Measurements from ENCODE around the gene CHKA. TPM values are rescaled to one million over a fixed set of nuclear protein-coding genes. Genes with fewer than 3 reads are reported as not detected.

Gene CHKA
- total and polyA plus RNA-seq, 2 donors (not counting 3 experiments of a cell fraction or from before 2014, with no cell fraction given), result 21.4 to 25.1 TPM

DNA sequence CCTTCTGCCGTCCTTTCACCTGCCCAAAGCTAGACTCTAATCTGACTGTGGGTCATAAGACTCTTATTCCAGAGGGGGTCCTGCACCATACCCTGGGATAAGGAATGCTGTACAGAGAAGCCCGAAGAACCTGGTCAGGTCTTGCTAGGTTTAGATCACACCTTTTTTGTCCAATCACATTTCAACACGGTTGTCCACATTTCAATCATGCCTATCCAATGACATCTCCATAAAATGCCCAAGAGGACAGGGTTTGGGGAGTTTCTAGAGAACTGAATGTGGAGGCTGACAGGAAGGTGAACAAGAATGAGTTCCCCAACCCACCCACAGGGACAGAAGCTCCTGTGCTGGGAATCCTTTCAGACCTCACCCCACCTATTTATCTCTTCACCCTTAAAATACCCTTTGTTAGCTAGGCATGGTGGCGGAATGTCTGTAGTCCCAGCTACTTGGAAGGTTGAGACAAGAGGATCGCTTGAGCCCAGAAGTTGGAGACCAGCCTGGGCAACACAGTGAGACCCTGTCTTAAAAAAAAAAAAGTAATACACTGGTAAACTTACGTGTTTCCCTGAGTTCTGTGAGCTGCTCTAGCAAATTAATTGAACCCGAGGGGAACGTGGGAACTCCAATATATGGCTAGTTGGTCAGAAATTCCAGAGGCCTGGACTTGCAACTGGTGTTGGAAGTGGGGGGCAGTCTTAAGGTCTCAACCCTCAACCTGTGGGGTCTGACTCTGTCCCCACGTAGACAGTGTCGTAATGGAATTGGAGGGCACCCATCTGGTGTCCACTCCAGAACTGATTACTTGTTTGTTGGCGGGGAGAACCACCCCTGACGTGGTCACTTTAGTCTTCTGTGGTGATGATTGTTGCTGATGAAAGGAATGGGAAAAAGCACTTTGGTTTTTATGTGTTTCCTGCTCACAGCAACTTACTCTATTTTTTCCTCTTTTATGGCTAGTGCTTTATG, 64.6 kb downstream of the CHKA start:
- H3K36me3 ChIP-seq (ENCODE audit: control insufficient read depth in 2 of 2, extremely low read depth in 1 of 2, insufficient read depth in 2 of 2, low read length in 2 of 2), result peaks cover 0 to 12% of the 10 kb centered on the region in 2 experiments
- ChIA-PET CTCF (interaction anchor here (1.2 kb wide), 1 partner anchor 15 kb away, joined by 4 read pairs; no protein-coding TSS in a partner anchor), POLR2A (no interaction called here)
- H2AFZ ChIP-seq (ENCODE audit: low read depth, low read length), result no peak overlapping the region
- intact Hi-C loops (cut with micrococcal nuclease), result no loop called here
- H3K4me2 ChIP-seq (ENCODE audit: insufficient read depth, low read length), result no peak overlapping the region
- TF ChIP-seq JUN (IDR thresholded peaks at IDR 0.05; ENCODE audit: borderline replicate concordance, insufficient read depth, insufficient read length, low read depth) (no peak), POLR2A (IDR thresholded peaks at IDR 0.05; ENCODE audit: low read depth, low read length) (no peak), POLR2AphosphoS5 (IDR thresholded peaks at IDR 0.05; ENCODE audit: insufficient read depth, low read depth, low read length) (no peak), MYC (IDR thresholded peaks at IDR 0.05; ENCODE audit: low read depth, low read length) (no peak), FOS (IDR thresholded peaks at IDR 0.05; ENCODE audit: borderline replicate concordance, insufficient read depth, low read length) (no peak), GATA2 (IDR thresholded peaks at IDR 0.05; ENCODE audit: insufficient read depth, insufficient read length, low read depth, low read length) (no peak), EZH2 (IDR thresholded peaks at IDR 0.05; ENCODE audit: borderline replicate concordance, low read depth, low read length, severe bottlenecking) (no peak)
- TF ChIP-seq, protein P1, sequence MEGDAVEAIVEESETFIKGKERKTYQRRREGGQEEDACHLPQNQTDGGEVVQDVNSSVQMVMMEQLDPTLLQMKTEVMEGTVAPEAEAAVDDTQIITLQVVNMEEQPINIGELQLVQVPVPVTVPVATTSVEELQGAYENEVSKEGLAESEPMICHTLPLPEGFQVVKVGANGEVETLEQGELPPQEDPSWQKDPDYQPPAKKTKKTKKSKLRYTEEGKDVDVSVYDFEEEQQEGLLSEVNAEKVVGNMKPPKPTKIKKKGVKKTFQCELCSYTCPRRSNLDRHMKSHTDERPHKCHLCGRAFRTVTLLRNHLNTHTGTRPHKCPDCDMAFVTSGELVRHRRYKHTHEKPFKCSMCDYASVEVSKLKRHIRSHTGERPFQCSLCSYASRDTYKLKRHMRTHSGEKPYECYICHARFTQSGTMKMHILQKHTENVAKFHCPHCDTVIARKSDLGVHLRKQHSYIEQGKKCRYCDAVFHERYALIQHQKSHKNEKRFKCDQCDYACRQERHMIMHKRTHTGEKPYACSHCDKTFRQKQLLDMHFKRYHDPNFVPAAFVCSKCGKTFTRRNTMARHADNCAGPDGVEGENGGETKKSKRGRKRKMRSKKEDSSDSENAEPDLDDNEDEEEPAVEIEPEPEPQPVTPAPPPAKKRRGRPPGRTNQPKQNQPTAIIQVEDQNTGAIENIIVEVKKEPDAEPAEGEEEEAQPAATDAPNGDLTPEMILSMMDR (IDR thresholded peaks at IDR 0.05; ENCODE audit: extremely low read depth in 1 of 2, insufficient read depth in 1 of 2, low read depth in 1 of 2, low read length in 2 of 2), result no peak
- TF ChIP-seq, protein P2, sequence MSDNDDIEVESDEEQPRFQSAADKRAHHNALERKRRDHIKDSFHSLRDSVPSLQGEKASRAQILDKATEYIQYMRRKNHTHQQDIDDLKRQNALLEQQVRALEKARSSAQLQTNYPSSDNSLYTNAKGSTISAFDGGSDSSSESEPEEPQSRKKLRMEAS (IDR thresholded peaks at IDR 0.05; ENCODE audit: insufficient read depth, insufficient read length), result no peak
- DNase-seq (ENCODE audit: low read depth, low spot score) (no peak), FAIRE-seq (no peak)
- no TSS peak for BruUV-seq (replicated peaks)
- no peaks in the 10 kb centered on the region for H3K27me3 ChIP-seq (ENCODE audit: control insufficient read depth in 2 of 2, insufficient read depth in 2 of 2, low read length in 2 of 2)
- no peaks in the 10 kb centered on the region for H3K9me3 ChIP-seq (replicated peaks; ENCODE audit: control insufficient read depth, insufficient read depth, low read length)
- H3K9me1 ChIP-seq (replicated peaks; ENCODE audit: control insufficient read depth, extremely low read depth, insufficient read depth, low read length), result no peaks in the 10 kb centered on the region
- H3K4me1 ChIP-seq (ENCODE audit: control insufficient read depth, extremely low read depth, insufficient read depth, low read length), result no peaks in the 10 kb centered on the region
- dilution Hi-C loops (cut with MboI; ENCODE audit: extremely low pct_ligation_motif_present, low sequenced_read_pairs), result no loop called here
- H3K4me3 ChIP-seq (replicated peaks in 1 of 3; ENCODE audit: insufficient read depth in 1 of 3, low read depth in 1 of 3, low read length in 3 of 3), result no peak overlapping the region
- H4K20me1 ChIP-seq (replicated peaks; ENCODE audit: control insufficient read depth, extremely low read depth, insufficient read depth, low read length), result no peaks in the 10 kb centered on the region
- H3K9ac ChIP-seq (replicated peaks; ENCODE audit: extremely low read depth, insufficient read depth, low read length), result no peak overlapping the region
- H3K27ac ChIP-seq (ENCODE audit: insufficient read depth, low read depth, low read length), result no peak overlapping the region
- no peaks in the 10 kb centered on the region for H3K79me2 ChIP-seq (ENCODE audit: control insufficient read depth, insufficient read depth, low read length)

Measured in endothelial cell of umbilical vein (primary cell).